Kidney epithelial cell (primary cell): ENCODE measurements around the gene DOCK11. TPM values are rescaled to one million over a fixed set of nuclear protein-coding genes. Genes with fewer than 3 reads are reported as not detected.

Experiments
- DNase-seq: peaks from one replicate; pipeline ENCODE4 v3.0.0-alpha.2; 2010; ENCODE audit warnings: low read depth
- H3K27me3 ChIP-seq: 2 replicates; pipeline ENCODE4 v1.6.0; 2011; ENCODE audit warnings: low read length; ENCODE audit not compliant: control insufficient read depth, insufficient read depth
- H3K36me3 ChIP-seq: 2 replicates; pipeline ENCODE4 v1.5.1; 2011; ENCODE audit warnings: low read length; ENCODE audit not compliant: control insufficient read depth, insufficient read depth
- H3K4me3 ChIP-seq: 2 replicates; pipeline ENCODE4 v1.5.1; 2011; ENCODE audit warnings: low read depth, mild to moderate bottlenecking, control low read depth, low read length
- CTCF ChIP-seq: IDR thresholded peaks from 2 replicates; pipeline ENCODE4 v1.5.1; 2011; ENCODE audit warnings: mild to moderate bottlenecking, moderate library complexity, low read length, control low read depth, inconsistent platforms; ENCODE audit not compliant: insufficient read depth, poor library complexity, severe bottlenecking
- total RNA-seq: library from RNA; depleted of rRNA; stranded (reverse); fragments of >200 nt; gene quantifications from 2 replicates; pipeline ENCODE4 v1.2.3, GENCODE V29; 2015

DOCK11 gene
- total RNA-seq, 1 donor from 2014 or later = 10.9 TPM

DNA sequence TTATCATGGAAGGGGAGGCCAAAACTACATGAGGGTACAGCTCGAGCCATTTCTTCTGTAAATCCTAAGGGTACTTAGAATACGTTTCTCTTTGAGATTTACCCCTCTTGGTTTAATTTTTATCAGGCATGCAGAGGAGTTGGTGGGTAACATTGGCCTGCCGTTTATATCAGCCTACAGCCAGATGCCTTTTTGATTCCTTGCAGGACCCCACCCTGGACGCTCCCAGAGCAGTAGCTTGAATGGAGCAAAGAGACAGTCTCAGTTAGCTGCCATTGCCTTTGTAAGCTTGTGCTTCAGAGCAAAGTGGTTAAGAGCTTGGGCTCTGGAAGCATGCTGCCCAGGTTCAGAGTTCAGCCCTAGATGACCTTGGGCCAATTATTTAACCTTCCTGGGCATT lies 9.0 kb downstream of the DOCK11 start:
- Histone ChIP-seq H3K36me3 (no peaks in the 10 kb centered on the region), H3K4me3 (no peak overlapping the region), H3K27me3 (no peaks in the 10 kb centered on the region)
- no peak for TF ChIP-seq CTCF
- no peak for DNase-seq

- Histone ChIP-seq H3K27me3 (no peaks in the 10 kb centered on the region), H3K4me3 (no peak overlapping the region), H3K36me3 (no peaks in the 10 kb centered on the region)
- DNase-seq = no peak
- no peak for TF ChIP-seq CTCF
Observed at GRCh38 chrX:118506805-118507480, 11.3 kb downstream of the DOCK11 start.

DNA sequence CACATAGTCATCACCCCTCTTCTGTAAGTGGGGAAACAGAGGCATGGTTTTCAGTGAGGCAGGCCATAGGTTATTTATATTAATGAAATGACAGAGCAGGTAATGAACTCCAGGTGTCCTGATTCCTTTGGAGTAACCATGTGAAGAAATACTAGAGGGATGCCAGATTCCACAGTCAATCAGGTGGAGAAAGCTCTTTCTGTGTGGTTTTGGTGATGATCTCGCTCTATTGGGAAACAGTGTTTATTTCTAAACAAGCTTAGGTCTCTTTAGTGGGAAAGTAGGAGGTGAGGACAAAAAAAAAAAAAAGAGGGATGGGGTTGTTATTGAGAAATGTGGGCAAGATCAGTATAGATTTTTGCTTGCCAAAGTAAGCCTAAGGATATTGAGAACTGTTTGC lies 12.2 kb downstream of the DOCK11 start:
- H3K27me3 ChIP-seq = no peaks in the 10 kb centered on the region
- no peaks in the 10 kb centered on the region for H3K36me3 ChIP-seq
- peak; percentile 16 for DNase-seq
- no peak overlapping the region for H3K4me3 ChIP-seq
- TF ChIP-seq CTCF = no peak

GRCh38 chrX:118508221-118508620 lies 12.6 kb downstream of the DOCK11 start:
- no peaks in the 10 kb centered on the region for H3K36me3 ChIP-seq
- no peak for TF ChIP-seq CTCF
- no peak for DNase-seq
- no peaks in the 10 kb centered on the region for H3K27me3 ChIP-seq
- H3K4me3 ChIP-seq = no peak overlapping the region

DNA sequence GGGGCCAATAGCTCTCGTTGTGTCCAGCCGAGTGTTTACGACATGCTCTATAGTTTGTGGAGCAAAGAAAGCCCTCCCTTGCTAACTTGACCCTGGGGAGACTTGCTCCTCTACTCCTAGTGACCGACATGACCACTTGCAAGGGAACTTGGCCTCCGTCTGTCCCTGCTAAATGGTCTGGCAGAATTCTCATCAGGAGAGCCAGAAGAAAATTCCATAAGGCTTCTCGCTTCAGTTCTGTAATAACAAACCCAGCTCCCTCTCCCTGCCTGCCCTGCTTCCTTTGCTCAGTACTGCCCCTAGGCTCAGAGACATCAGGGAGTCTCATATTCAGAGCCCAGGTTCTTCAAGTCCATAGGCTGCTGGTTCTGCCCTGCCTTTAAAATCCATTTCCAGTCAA lies 13.0 kb downstream of the DOCK11 start:
- no peak for DNase-seq
- no peak overlapping the region for H3K4me3 ChIP-seq
- TF ChIP-seq CTCF = no peak
- no peaks in the 10 kb centered on the region for H3K27me3 ChIP-seq
- no peaks in the 10 kb centered on the region for H3K36me3 ChIP-seq

DNA sequence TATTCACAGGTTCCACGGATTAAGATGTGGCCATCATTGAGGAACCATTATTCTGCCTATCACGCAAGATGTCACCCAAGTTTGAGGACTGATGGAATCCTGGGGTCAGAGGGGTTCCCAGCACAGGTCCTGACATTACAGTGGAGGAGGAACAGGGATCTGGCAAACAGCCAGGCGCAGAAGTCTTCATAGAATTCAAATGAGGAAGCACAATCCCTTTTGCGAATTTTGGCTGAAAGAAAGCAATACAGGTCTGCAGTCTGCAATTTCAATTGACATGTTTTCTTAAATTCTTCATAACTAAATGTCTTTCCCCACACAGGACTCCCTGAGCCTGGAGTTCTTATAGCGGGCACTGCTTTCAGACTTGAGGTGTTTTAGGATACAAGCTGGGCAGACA lies 14.5 kb downstream of the DOCK11 start:
- Histone ChIP-seq H3K36me3 (no peaks in the 10 kb centered on the region), H3K4me3 (no peak overlapping the region), H3K27me3 (no peaks in the 10 kb centered on the region)
- no peak for TF ChIP-seq CTCF
- no peak for DNase-seq
